Neural crest cell (in vitro differentiated cells): ENCODE results near the gene CKMT2. TPM values are rescaled to one million over a fixed set of nuclear protein-coding genes. Genes with fewer than 3 reads are reported as not detected.

Experiments used
- DNase-seq: peaks from one replicate; pipeline ENCODE4 v3.0.0; 2021; ENCODE audit warnings: low read depth, mixed read lengths, low spot score
- H3K27ac Mint-ChIP-seq: one replicate; pipeline ENCODE4 v1.8.0; 2021; ENCODE audit warnings: mild to moderate bottlenecking, mixed read lengths; ENCODE audit not compliant: unreplicated experiment
- H3K27me3 Mint-ChIP-seq: 2 replicates; pipeline ENCODE4 v1.8.0; 2021; ENCODE audit warnings: low read depth, mild to moderate bottlenecking, mixed read lengths
- H3K36me3 Mint-ChIP-seq: 2 replicates; pipeline ENCODE4 v1.8.0; 2021; ENCODE audit warnings: low read depth, mild to moderate bottlenecking, mixed read lengths
- H3K4me1 Mint-ChIP-seq: 2 replicates; pipeline ENCODE4 v1.8.0; 2021; ENCODE audit warnings: mixed read lengths
- H3K4me3 Mint-ChIP-seq: one replicate; pipeline ENCODE4 v1.8.0; 2021; ENCODE audit warnings: mild to moderate bottlenecking, mixed read lengths
- H3K9me3 Mint-ChIP-seq: 2 replicates; pipeline ENCODE4 v1.8.0; 2021; ENCODE audit warnings: mixed read lengths
- CTCF ChIP-seq: fragments of 200-600 bp; sonication (generic); conservative IDR thresholded peaks from 2 replicates; pipeline ENCODE4 v1.5.0; 2021; ENCODE audit warnings: antibody characterized with exemption, mild to moderate bottlenecking
- long read RNA-seq: library from polyadenylated mRNA; unstranded; transcript quantifications from one replicate; pipeline ENCODE4 v2.0.0, GENCODE V29; 2020
- total RNA-seq: library from RNA; stranded (reverse); gene quantifications from 2 replicates; pipeline ENCODE4 v1.2.1, GENCODE V29; 2021

The CKMT2 gene
- 0.86 TPM in 1 of 2 replicates, not detected in the other for total RNA-seq
- long read RNA-seq, partial matches to known transcripts: 0 of 75 reads
- long read RNA-seq, other reads (novel, unspliced or antisense): 75 of 75 reads

DNA sequence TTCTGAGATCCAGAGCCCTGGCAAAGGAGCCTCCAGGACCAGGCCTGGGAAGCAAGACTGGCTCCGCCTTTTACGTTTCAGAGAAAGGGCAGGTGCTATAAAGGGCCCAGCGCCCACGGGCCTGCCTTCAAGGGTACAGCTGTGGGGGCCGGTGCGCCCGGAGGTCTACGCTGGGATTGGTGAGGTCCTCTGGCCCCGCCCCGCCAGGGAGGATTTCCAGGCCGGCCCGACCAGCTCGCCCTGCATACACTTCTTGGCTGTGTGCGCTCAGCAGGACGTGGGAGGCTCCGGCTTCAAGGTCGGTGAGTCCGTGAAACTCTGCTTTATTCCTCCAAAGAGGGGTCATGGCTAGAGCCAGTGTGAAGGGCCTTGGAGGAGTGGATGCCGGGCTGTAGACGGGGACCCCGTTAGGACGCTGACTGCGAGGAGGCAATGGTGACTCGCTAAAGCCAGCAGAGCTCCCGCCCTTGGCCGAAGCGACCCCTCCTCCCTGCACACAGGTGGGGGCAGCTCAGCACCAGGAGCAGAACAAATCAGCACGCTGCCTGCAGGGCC is at the start of gene CKMT2:
CKMT2 (plus strand) TSS at position 243 of the 555 bp plus-strand sequence. CDS start 17,811 bp downstream, outside the sequence.
- Mint-ChIP-seq H3K27ac (peak within 1 kb of the TSS; percentile 65), H3K36me3 (no peaks in the 10 kb centered on the region), H3K9me3 (no peaks in the 10 kb centered on the region), H3K27me3 (no peaks in the 10 kb centered on the region), H3K4me1 (peaks cover 17% of the 10 kb centered on the region), H3K4me3 (peak within 1 kb of the TSS; percentile 79)
- TF ChIP-seq CTCF: no peak
- DNase-seq: peak; percentile 42

GRCh38 chr5:81183811-81184748 is 49.0 kb upstream of the CKMT2 start:
- no peak for TF ChIP-seq CTCF
- H3K36me3 Mint-ChIP-seq: no peaks in the 10 kb centered on the region
- no peak overlapping the region for H3K4me3 Mint-ChIP-seq
- no peaks in the 10 kb centered on the region for H3K27me3 Mint-ChIP-seq
- peak overlapping the region; percentile 59 for H3K27ac Mint-ChIP-seq
- no peaks in the 10 kb centered on the region for H3K9me3 Mint-ChIP-seq
- DNase-seq: no peak
- peaks cover 34% of the 10 kb centered on the region for H3K4me1 Mint-ChIP-seq

DNA sequence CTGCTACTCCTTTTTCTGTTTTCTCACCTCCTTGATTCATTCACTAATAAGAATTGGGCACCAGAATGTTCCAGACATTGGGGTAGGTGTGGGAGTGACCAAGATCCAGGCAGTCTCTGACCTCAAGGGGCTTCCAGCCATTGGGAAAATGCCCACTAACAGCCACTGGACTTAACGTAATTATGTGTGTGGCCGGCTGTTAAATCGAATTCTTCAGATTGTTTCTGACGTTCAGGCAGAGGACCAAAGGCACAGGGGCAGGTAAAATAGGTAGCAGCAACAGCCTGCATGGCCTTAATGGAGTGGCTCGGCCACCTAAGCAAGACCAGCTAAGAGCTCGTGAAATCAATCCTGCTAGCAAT is 48.4 kb upstream of the CKMT2 start:
- Mint-ChIP-seq H3K4me1 (peaks cover 35% of the 10 kb centered on the region), H3K4me3 (no peak overlapping the region), H3K9me3 (no peaks in the 10 kb centered on the region), H3K27me3 (no peaks in the 10 kb centered on the region), H3K27ac (peak overlapping the region; percentile 95), H3K36me3 (no peaks in the 10 kb centered on the region)
- DNase-seq: no peak
- no peak for TF ChIP-seq CTCF

GRCh38 chr5:81187885-81188284 is 45.2 kb upstream of the CKMT2 start:
- DNase-seq: no peak
- H3K27me3 Mint-ChIP-seq: no peaks in the 10 kb centered on the region
- H3K4me1 Mint-ChIP-seq: peaks cover 59% of the 10 kb centered on the region
- no peak for TF ChIP-seq CTCF
- H3K9me3 Mint-ChIP-seq: no peaks in the 10 kb centered on the region
- peak overlapping the region; percentile 64 for H3K27ac Mint-ChIP-seq
- H3K4me3 Mint-ChIP-seq: no peak overlapping the region
- no peaks in the 10 kb centered on the region for H3K36me3 Mint-ChIP-seq

DNA sequence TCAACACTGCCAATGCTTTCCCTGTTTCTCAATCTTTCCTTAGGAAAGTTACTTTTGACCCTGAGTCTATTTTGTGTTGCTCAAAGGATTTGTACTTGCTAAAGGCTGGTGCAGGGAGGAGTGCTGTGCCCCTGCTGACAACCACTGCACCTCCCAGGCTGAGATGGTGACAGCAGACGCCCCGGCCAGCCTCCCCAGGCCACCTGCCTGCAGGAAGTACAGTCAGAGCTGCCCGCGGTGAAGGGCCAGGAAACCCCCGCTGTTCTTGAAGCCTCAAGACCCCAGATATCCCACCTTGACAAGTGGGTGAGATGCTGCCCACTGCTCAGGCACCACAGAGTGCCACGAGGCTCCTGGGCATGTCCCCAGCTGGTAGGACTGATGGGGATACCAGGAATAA is 44.2 kb upstream of the CKMT2 start:
- peaks cover 62% of the 10 kb centered on the region for H3K4me1 Mint-ChIP-seq

More for the DNA sequence above, 44.2 kb upstream of the CKMT2 start:
- no peak overlapping the region for H3K27ac Mint-ChIP-seq
- H3K27me3 Mint-ChIP-seq: no peaks in the 10 kb centered on the region
- H3K4me3 Mint-ChIP-seq: no peak overlapping the region
- TF ChIP-seq CTCF: no peak
- no peaks in the 10 kb centered on the region for H3K36me3 Mint-ChIP-seq
- no peak for DNase-seq
- H3K9me3 Mint-ChIP-seq: no peaks in the 10 kb centered on the region
